HG02870 (cell line): ENCODE results near the gene GARNL3.
A peak's percentile ranks its signal among the peaks of the same experiment; 100 is the strongest.

Source experiments
- ATAC-seq: cut with Tn5 transposase; IDR thresholded peaks from one replicate; pipeline ENCODE4 v1.9.1; 2021; ENCODE audit warnings: mild to moderate bottlenecking, moderate library complexity; ENCODE audit not compliant: unreplicated experiment

GARNL3 gene

DNA sequence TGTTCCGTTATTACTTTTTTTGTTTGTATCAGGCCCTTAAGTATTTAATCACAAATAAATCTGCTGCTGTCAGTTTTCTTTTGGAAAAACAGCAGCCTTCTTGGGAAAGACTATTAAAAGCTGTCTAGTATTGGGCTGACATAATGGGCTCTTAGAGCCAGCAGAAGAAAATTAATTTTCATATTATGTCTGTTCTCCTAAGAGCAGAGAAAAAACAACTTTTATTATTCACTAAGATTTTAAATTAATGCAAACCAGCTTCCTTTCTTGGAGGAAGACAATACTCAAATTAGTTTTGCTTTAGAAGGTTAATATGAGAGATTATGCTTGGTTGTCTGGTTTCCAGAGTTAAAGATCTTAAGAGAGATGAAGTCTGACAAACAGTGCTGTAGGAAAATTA, 30.6 kb upstream of the GARNL3 start:
- no peak for ATAC-seq

DNA sequence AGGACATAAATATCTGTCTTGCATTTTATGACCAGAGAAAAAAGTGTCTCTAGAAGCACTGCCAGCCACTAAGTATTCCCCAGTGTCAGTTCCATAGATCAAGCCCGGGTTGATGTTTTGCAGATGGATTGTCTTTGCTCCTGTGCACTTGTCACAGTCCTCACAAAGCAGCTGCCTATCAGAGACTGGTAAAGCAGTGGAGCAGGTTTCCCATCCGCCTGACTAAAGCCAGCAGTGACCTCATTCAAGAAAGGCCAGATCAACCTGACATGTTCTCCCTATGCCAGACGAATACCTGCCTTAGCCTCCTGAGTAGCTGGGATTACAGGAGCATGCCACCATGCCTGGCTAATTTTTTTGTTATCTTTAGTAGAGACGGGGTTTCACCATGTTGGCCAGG, 26.8 kb upstream of the GARNL3 start:
- ATAC-seq: no peak

- ATAC-seq: no peak
Observed at GRCh38 chr9:127241354-127241753, 23.2 kb upstream of the GARNL3 start.

DNA sequence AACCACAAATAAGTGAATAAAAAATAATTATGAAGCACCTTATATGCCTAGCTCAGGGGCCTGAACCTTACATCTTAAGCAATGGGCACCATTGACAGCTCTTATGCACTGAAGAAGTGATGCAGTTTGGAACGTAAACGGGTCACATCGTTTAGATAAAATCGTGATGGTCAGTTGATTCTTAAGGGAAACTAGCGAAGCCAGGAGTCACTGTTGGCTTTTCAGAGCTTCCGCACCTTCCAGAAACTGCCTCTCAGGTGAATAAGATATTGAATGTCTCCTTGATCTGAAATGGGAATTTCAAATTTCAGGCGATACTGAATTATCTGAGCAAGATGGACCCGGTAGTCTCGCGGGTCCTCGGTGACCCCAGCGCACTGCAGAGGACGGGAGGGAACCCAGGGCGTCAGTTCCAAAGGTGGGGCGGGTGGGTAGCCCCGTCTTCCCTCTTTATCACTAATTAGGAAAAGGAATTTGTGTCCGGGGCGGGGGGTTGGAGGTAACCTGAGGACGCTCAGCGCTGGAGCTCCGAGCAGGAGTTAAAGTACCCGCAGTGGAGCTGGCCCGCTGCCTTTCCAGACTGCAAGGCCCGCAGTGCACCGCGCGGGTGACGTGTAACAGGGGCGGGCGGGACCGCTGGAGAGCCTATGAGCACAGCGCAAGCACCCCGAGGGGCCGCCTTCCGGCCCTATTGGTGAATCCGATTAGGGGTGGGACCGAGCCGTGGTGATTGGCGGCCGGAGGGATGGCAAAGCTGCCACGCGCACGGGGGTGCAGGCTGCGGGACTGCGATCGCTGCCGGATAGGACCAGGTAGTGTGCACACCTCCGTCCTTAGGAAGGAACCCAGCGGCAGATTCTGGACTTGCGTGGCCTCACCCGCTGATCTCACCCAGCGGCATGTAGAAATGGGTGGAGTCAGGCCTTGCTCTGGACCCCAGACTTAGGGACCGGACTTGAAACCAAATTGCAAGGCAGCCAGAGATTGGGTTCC, 19.7 kb upstream of the GARNL3 start:
- ATAC-seq: peak; percentile 100

GRCh38 chr9:127245637-127246164, 18.9 kb upstream of the GARNL3 start:
- no peak for ATAC-seq

- no peak for ATAC-seq
Observed at GRCh38 chr9:127248241-127248640, 16.3 kb upstream of the GARNL3 start.

DNA sequence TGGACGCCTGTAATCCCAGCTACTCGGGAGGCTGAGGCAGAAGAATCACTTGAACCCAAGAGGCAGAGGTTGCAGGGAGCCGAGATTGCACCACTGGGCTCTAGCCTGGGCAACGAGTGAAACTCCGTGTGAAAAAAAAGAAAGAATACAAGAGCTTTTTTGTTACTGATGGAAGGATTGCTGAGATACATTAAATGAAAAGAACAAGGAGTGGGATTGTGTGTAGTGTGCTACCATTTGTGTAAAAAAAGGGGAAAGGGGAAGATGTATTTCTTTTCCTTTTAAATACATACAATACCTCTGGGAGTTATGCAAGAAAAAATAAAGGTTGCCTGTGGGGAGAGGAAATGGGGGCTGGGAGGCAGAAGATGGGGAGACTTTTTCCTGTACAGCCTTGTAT, 14.7 kb upstream of the GARNL3 start:
- no peak for ATAC-seq

- ATAC-seq: no peak
Observed at GRCh38 chr9:127250896-127251391, 13.6 kb upstream of the GARNL3 start.

GRCh38 chr9:127252410-127253318, 11.9 kb upstream of the GARNL3 start:
- ATAC-seq: no peak

- no peak for ATAC-seq
Observed at GRCh38 chr9:127253446-127253845, 11.1 kb upstream of the GARNL3 start.

- no peak for ATAC-seq
Observed at GRCh38 chr9:127255692-127256091, 8.9 kb upstream of the GARNL3 start.

DNA sequence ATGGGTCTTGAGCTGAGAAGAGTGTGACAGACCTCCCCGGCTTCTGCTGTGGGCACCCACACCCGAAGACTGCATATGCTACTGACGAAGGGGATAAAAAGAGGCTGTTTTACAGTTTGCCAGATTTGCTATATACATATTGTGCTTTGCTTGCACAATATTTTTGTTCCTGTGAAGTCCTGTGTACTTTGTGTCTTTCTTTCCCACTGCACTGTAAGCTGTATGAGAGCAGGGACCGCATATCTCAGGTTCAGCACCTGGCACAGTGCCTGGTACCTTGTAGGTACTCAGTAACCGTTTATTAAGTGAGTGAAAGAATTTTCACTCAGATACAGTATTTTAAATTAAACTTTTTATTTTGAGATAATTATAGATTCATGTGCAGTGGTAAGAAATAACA, 8.2 kb upstream of the GARNL3 start:
- no peak for ATAC-seq

GRCh38 chr9:127258606-127259471, 5.7 kb upstream of the GARNL3 start:
- ATAC-seq: no peak

- no peak for ATAC-seq
Observed at GRCh38 chr9:127262602-127263001, 2.0 kb upstream of the GARNL3 start.

- ATAC-seq: no peak
Observed at GRCh38 chr9:127263237-127263636, 1.3 kb upstream of the GARNL3 start.

- ATAC-seq: no peak
Observed at GRCh38 chr9:127263664-127264063, 910 bp upstream of the GARNL3 start.

GRCh38 chr9:127267793-127268525, 3.4 kb downstream of the GARNL3 start:
- ATAC-seq: peak; percentile 62

- ATAC-seq: no peak
Observed at GRCh38 chr9:127269449-127269848, 4.9 kb downstream of the GARNL3 start.

- ATAC-seq: no peak
Observed at GRCh38 chr9:127273326-127273725, 8.8 kb downstream of the GARNL3 start.

DNA sequence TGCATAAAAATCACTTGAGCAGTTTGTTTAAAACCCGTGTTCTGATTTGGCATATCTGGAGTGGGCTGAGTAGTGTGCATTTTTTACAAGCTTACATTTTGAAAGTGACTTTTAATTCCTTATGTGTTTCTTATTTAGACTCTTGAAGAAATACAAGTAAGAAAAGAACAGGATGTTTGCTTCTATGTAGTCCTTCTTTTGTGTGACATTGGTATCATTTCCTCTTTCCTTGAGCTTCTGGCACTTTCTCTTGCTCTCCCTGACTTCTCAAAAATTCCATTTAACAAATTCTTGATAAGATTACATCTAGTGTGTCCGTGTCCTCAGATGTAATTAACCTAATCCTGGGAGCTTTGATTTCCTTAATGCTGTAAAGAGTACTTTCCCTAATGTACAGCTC, 12.5 kb downstream of the GARNL3 start:
- no peak for ATAC-seq
